ENCODE data around the gene TRIM47. TPM values are rescaled to one million over a fixed set of nuclear protein-coding genes. Genes with fewer than 3 reads are reported as not detected.

Gene TRIM47
- total and polyA plus RNA-seq, 2 of the 13 experiments (the other 11 are each of a cell fraction or from before 2014, with no cell fraction given): 33.5 to 82.0 TPM

- TF ChIP-seq ARID5B (CRISPR knock-in tag; IDR thresholded peaks at IDR 0.05) (no peak), FOXM1 (CRISPR knock-in tag; IDR thresholded peaks at IDR 0.05) (peak; percentile 48; the same call in 1 of the 2 replicates), ZNF549 (CRISPR knock-in tag; IDR thresholded peaks at IDR 0.05) (peak; percentile 87; the same call in 1 of the 2 replicates), IKZF4 (CRISPR knock-in tag; IDR thresholded peaks at IDR 0.05; ENCODE audit: borderline replicate concordance, low read depth, not compliant biosample characterization) (peak; percentile 14), SYNCRIP (IDR thresholded peaks at IDR 0.05; ENCODE audit: insufficient read depth, low read depth, low read length) (no peak), SMC3 (IDR thresholded peaks at IDR 0.05; ENCODE audit: low read length) (peak; percentile 7; the same call in 1 of the 2 replicates), TFAP4 (IDR thresholded peaks at IDR 0.05; ENCODE audit: borderline replicate concordance, low read depth) (no peak), ZNF280B (CRISPR knock-in tag; IDR thresholded peaks at IDR 0.05; ENCODE audit: borderline replicate concordance) (peak; percentile 12), MIER3 (CRISPR knock-in tag; IDR thresholded peaks at IDR 0.05; ENCODE audit: borderline replicate concordance) (no peak), THYN1 (CRISPR knock-in tag; IDR thresholded peaks at IDR 0.05; ENCODE audit: borderline replicate concordance, low read depth) (no peak), MXD4 (CRISPR knock-in tag; IDR thresholded peaks at IDR 0.05) (peak; percentile 68), ZNF121 (CRISPR knock-in tag; IDR thresholded peaks at IDR 0.05) (peak; percentile 97), ZFP36L1 (CRISPR knock-in tag; IDR thresholded peaks at IDR 0.05) (no peak; the same call in 1 of the 2 replicates), ATF4 (CRISPR knock-in tag; IDR thresholded peaks at IDR 0.05) (no peak; a peak in 2 of 4 replicates), MTA3 (CRISPR knock-in tag; IDR thresholded peaks at IDR 0.05) (no peak), ZSCAN25 (CRISPR knock-in tag; IDR thresholded peaks at IDR 0.05) (no peak; the same call in none of the 2 replicates), ZGPAT (CRISPR knock-in tag; IDR thresholded peaks at IDR 0.05) (no peak), ETV5 (CRISPR knock-in tag; IDR thresholded peaks at IDR 0.05; ENCODE audit: borderline replicate concordance) (no peak), ZKSCAN1 (IDR thresholded peaks at IDR 0.05; ENCODE audit: low read length) (no peak), ZNF782 (CRISPR knock-in tag; IDR thresholded peaks at IDR 0.05; ENCODE audit: borderline replicate concordance) (0 out of 2 replicates have a peak, but pooled peaks have one; percentile 58)
Measured at GRCh38 chr17:75877752-75878173, 618 bp downstream of the TRIM47 start (continued).

Data from HepG2 (cell line).